HL-60 (cell line): ENCODE data around the gene KLKB1.
"Not testable (repeated sequence)": the region's sequence is repeated elsewhere in the genome, so short reads cannot be mapped to it uniquely, and the experiment has no call there.

Experiments
- DNase-seq, 2 experiments: peaks; one replicate each; pipeline ENCODE4 v3.0.0-alpha.2; 2010 to 2020; ENCODE audit warnings: low read depth in 1 of 2, low spot score in 1 of 2
- H3K27ac ChIP-seq: fragments of 250-450 bp; sonication (Bioruptor Pico); replicated peaks from 2 replicates; pipeline ENCODE4 v1.5.1; 2020; ENCODE audit warnings: mild to moderate bottlenecking, moderate library complexity
- H3K27me3 ChIP-seq: fragments of 250-450 bp; sonication (Bioruptor Pico); 2 replicates; pipeline ENCODE4 v1.5.1; 2021; ENCODE audit warnings: mild to moderate bottlenecking, moderate library complexity; ENCODE audit not compliant: insufficient read depth, poor library complexity, severe bottlenecking
- H3K4me3 ChIP-seq: replicated peaks from 2 replicates; pipeline ENCODE4 v1.5.1; 2011; ENCODE audit warnings: mild to moderate bottlenecking, control low read depth, low read length; ENCODE audit not compliant: insufficient read depth
- GABPA ChIP-seq: IDR thresholded peaks from 2 replicates; pipeline ENCODE4 v1.6.1; 2012; ENCODE audit warnings: low read depth
- POLR2AphosphoS5 ChIP-seq: IDR thresholded peaks from 2 replicates; pipeline ENCODE4 v1.6.1; 2012; ENCODE audit warnings: low read depth
- SPI1 ChIP-seq: IDR thresholded peaks from 2 replicates; pipeline ENCODE4 v1.6.1; 2012; ENCODE audit warnings: low read depth, mild to moderate bottlenecking, borderline replicate concordance
- TF ChIP-seq, protein P1 (sequence below): IDR thresholded peaks from one replicate; pipeline ENCODE4 v1.5.1; 2011; ENCODE audit warnings: low read length, control low read depth, inconsistent platforms; ENCODE audit not compliant: insufficient read depth
- TF ChIP-seq, protein P2 (sequence below): IDR thresholded peaks from 2 replicates; pipeline ENCODE4 v1.6.1; 2012; ENCODE audit warnings: low read depth; ENCODE audit not compliant: insufficient replicate concordance

KLKB1 gene

DNA sequence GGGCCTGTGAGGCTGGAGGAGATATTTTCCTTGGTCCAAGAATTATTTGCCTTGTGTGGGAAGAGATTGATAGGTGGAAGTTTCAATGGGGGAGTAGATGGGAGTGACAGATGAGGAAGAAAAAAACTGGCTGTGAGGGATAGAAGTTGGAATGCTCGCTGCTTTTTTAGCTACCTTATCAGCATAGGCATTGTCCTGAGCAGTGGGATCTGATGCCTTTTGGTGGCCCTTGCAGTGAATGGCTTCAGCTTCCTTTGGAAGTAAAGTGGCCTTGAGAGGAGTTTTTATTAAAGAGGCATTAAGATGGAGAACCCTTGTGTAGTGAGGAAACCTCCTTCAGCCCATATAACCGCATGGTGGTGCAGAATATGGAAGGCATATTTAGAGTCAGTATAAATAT, 16.0 kb downstream of the KLKB1 start:
- H3K27me3 ChIP-seq = no peaks in the 10 kb centered on the region
- H3K27ac ChIP-seq = no peak overlapping the region
- no peak for DNase-seq
- TF ChIP-seq, protein P1, sequence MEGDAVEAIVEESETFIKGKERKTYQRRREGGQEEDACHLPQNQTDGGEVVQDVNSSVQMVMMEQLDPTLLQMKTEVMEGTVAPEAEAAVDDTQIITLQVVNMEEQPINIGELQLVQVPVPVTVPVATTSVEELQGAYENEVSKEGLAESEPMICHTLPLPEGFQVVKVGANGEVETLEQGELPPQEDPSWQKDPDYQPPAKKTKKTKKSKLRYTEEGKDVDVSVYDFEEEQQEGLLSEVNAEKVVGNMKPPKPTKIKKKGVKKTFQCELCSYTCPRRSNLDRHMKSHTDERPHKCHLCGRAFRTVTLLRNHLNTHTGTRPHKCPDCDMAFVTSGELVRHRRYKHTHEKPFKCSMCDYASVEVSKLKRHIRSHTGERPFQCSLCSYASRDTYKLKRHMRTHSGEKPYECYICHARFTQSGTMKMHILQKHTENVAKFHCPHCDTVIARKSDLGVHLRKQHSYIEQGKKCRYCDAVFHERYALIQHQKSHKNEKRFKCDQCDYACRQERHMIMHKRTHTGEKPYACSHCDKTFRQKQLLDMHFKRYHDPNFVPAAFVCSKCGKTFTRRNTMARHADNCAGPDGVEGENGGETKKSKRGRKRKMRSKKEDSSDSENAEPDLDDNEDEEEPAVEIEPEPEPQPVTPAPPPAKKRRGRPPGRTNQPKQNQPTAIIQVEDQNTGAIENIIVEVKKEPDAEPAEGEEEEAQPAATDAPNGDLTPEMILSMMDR = no peak
- TF ChIP-seq, protein P2, sequence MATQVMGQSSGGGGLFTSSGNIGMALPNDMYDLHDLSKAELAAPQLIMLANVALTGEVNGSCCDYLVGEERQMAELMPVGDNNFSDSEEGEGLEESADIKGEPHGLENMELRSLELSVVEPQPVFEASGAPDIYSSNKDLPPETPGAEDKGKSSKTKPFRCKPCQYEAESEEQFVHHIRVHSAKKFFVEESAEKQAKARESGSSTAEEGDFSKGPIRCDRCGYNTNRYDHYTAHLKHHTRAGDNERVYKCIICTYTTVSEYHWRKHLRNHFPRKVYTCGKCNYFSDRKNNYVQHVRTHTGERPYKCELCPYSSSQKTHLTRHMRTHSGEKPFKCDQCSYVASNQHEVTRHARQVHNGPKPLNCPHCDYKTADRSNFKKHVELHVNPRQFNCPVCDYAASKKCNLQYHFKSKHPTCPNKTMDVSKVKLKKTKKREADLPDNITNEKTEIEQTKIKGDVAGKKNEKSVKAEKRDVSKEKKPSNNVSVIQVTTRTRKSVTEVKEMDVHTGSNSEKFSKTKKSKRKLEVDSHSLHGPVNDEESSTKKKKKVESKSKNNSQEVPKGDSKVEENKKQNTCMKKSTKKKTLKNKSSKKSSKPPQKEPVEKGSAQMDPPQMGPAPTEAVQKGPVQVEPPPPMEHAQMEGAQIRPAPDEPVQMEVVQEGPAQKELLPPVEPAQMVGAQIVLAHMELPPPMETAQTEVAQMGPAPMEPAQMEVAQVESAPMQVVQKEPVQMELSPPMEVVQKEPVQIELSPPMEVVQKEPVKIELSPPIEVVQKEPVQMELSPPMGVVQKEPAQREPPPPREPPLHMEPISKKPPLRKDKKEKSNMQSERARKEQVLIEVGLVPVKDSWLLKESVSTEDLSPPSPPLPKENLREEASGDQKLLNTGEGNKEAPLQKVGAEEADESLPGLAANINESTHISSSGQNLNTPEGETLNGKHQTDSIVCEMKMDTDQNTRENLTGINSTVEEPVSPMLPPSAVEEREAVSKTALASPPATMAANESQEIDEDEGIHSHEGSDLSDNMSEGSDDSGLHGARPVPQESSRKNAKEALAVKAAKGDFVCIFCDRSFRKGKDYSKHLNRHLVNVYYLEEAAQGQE = no peak
- TF ChIP-seq SPI1 (no peak), GABPA (no peak), POLR2AphosphoS5 (no peak)
- H3K4me3 ChIP-seq = no peak overlapping the region

DNA sequence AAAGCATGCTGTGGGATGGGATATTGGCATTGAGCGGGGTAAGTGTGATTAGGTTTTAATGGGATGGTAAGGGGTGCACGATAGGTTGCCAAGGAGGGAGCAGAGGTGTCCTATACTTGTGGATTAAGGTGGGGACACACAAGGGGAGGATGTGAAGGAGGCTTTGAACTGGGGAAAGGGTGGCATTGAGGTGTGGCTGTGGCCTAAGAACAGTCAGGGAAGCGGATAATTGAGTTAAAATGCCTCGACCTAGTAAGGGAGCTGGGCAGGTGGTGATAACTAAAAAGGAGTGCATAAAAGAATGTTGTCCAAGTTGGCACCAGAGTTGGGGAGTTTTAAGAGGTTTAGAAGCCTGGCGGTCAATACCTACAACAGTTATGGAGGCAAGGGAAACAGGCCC, 17.5 kb downstream of the KLKB1 start:
- H3K27me3 ChIP-seq = no peaks in the 10 kb centered on the region
- no peak overlapping the region for H3K27ac ChIP-seq
- H3K4me3 ChIP-seq = no peak overlapping the region
- DNase-seq = no peak
- TF ChIP-seq GABPA (no peak), POLR2AphosphoS5 (no peak), SPI1 (no peak)
- TF ChIP-seq, protein P2 = no peak
- TF ChIP-seq, protein P1 = no peak

DNA sequence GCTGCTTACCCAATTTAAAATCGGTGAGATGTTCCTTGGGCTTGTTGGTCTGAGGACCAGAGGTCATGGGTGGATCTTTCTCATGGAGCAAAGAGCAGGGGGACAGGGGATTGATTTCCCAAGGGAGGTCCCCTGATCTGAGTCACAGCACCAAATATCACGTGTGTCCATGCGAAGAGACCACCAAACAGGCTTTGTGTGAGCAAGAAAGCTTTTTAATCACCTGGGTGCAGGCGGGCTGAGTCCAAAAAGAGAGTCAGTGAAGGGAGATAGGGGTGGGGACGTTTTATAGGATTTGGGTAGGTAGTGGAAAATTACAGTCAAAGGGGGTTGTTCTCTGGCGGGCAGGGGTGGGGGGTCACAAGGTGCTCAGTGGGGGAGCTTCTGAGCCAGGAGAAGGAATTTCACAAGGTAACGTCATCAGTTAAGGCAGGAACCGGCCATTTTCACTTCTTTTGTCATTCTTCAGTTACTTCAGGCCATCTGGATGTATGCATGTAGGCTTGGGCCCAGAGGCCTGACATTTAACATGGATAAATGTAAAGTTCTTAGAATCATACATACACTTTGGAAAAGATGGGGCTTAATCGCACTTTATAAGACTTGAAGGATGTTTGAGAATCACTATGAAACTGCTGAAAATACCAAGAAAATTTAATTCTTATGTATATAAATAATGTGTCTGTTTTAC, 19.9 kb downstream of the KLKB1 start:
- not testable (repeated sequence) for H3K27me3 ChIP-seq, DNase-seq, H3K4me3 ChIP-seq, H3K27ac ChIP-seq

DNA sequence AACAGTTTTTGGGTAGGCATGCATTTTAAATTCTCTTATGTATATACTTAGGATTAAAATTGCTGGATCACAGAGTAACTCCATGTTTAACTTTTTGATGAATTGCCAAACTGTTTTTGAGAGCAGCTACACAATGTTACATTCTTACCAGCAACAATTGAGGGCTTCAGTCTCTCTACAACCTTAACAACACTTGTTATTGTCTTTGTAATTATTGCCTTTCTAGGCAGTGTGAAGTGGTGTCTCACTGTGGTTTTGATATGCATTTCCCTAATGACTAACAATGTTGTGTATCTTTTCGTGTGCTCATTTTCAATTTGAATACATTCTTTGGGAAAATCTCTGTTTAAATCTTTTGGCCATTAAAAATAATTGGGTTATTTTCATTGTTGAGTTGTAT, 21.3 kb downstream of the KLKB1 start:
- H3K27ac ChIP-seq = no peak overlapping the region
- no peaks in the 10 kb centered on the region for H3K27me3 ChIP-seq
- no peak for DNase-seq
- TF ChIP-seq, protein P2 = no peak
- TF ChIP-seq GABPA (no peak), SPI1 (no peak), POLR2AphosphoS5 (no peak)
- TF ChIP-seq, protein P1 = no peak
- no peak overlapping the region for H3K4me3 ChIP-seq
